HG03025 (cell line): ENCODE measurements around the gene BTN3A1.
"Not testable (repeated sequence)": the region's sequence is repeated elsewhere in the genome, so short reads cannot be mapped to it uniquely, and the experiment has no call there.

ENCODE experiments used
- ATAC-seq: cut with Tn5 transposase; IDR thresholded peaks from one replicate; pipeline ENCODE4 v1.9.1; 2021; ENCODE audit warnings: mild to moderate bottlenecking, moderate library complexity; ENCODE audit not compliant: unreplicated experiment, low FRiP score

Gene BTN3A1

GRCh38 chr6:26401987-26402658 is at the start of gene BTN3A1:
TSS of gene BTN3A1 (plus strand) at chr6:26402275. CDS start at chr6:26405564, 3,289 bp downstream.
- peak; percentile 78 for ATAC-seq

- ATAC-seq = no peak
Measured at GRCh38 chr6:26352315-26352714, 49.8 kb upstream of the BTN3A1 start.

- no peak for ATAC-seq
Measured at GRCh38 chr6:26354162-26354561, 47.9 kb upstream of the BTN3A1 start.

GRCh38 chr6:26355366-26355765 is 46.7 kb upstream of the BTN3A1 start:
- ATAC-seq = no peak

- not testable (repeated sequence) for ATAC-seq
Measured at GRCh38 chr6:26357543-26357942, 44.5 kb upstream of the BTN3A1 start.

- ATAC-seq = no peak
Measured at GRCh38 chr6:26358511-26358981, 43.5 kb upstream of the BTN3A1 start.

- no peak for ATAC-seq
Measured at GRCh38 chr6:26359765-26360164, 42.3 kb upstream of the BTN3A1 start.

GRCh38 chr6:26360451-26361416 is 41.3 kb upstream of the BTN3A1 start:
- no peak for ATAC-seq

GRCh38 chr6:26361544-26361943 is 40.5 kb upstream of the BTN3A1 start:
- no peak for ATAC-seq

- no peak for ATAC-seq
Measured at GRCh38 chr6:26362093-26362835, 39.8 kb upstream of the BTN3A1 start.

GRCh38 chr6:26362836-26363220 is 39.2 kb upstream of the BTN3A1 start:
- no peak for ATAC-seq

- no peak for ATAC-seq
Measured at GRCh38 chr6:26363882-26364701, 38.0 kb upstream of the BTN3A1 start.

GRCh38 chr6:26365633-26365995 is 36.5 kb upstream of the BTN3A1 start:
- no peak for ATAC-seq

- no peak for ATAC-seq
Measured at GRCh38 chr6:26366504-26366903, 35.6 kb upstream of the BTN3A1 start.

GRCh38 chr6:26367114-26367513 is 35.0 kb upstream of the BTN3A1 start:
- ATAC-seq = no peak

- not testable (repeated sequence) for ATAC-seq
Measured at GRCh38 chr6:26371813-26372212, 30.3 kb upstream of the BTN3A1 start.

GRCh38 chr6:26372308-26373144 is 29.5 kb upstream of the BTN3A1 start:
- ATAC-seq = no peak

GRCh38 chr6:26375270-26375669 is 26.8 kb upstream of the BTN3A1 start:
- ATAC-seq = no peak

GRCh38 chr6:26377719-26378118 is 24.4 kb upstream of the BTN3A1 start:
- ATAC-seq = no peak
